K562 (cell line): Measurements from ENCODE around the gene TFAP2A. TPM values are rescaled to one million over a fixed set of nuclear protein-coding genes. Genes with fewer than 3 reads are reported as not detected.

ENCODE experiments used
- ATF7 ChIP-seq: fragments of 450-650 bp; IDR thresholded peaks from 2 replicates; pipeline ENCODE4 v1.7.1; 2014; ENCODE audit warnings: mild to moderate bottlenecking, moderate library complexity
- BRCA1 ChIP-seq, 2 experiments: fragments of 450-650 bp in 1 of 2; sonication (generic) in 1 of 2; formaldehyde crosslinking in 1 of 2; IDR thresholded peaks; 2 replicates each; pipeline versions ENCODE4 v1.5.0 to v1.6.1; 2017 to 2020; ENCODE audit warnings: mild to moderate bottlenecking in 1 of 2, missing genetic modification reagents in 1 of 2
- C11orf30 ChIP-seq: fragments of 450-650 bp; IDR thresholded peaks from 2 replicates; pipeline ENCODE4 v1.6.1; 2016; ENCODE audit warnings: low read depth, mild to moderate bottlenecking
- CREB3 ChIP-seq: fragments of 450-650 bp; conservative IDR thresholded peaks from 2 replicates; pipeline ENCODE4 v1.6.1; 2016; ENCODE audit warnings: missing genetic modification characterization, low read depth, mild to moderate bottlenecking, missing compliant biosample characterization, moderate library complexity
- IRF9 ChIP-seq: fragments of 450-650 bp; IDR thresholded peaks from 2 replicates; pipeline ENCODE4 v1.6.1; 2016; ENCODE audit warnings: missing biosample characterization, missing genetic modification characterization
- L3MBTL2 ChIP-seq: fragments of 450-650 bp; IDR thresholded peaks from 2 replicates; pipeline ENCODE4 v1.6.1; 2016; ENCODE audit warnings: mild to moderate bottlenecking, moderate library complexity
- NFIX ChIP-seq: fragments of 250-450 bp; sonication (Bioruptor Pico); IDR thresholded peaks from 2 replicates; pipeline ENCODE4 v1.4.0; 2020; ENCODE audit warnings: low read depth, mild to moderate bottlenecking, moderate library complexity
- NR1H2 ChIP-seq: sonication (generic); formaldehyde crosslinking; IDR thresholded peaks from 2 replicates; pipeline ENCODE4 v1.4.0; 2020; ENCODE audit warnings: mild to moderate bottlenecking, missing genetic modification reagents
- PATZ1 ChIP-seq: fragments of 250-450 bp; sonication (Bioruptor Pico); IDR thresholded peaks from 2 replicates; pipeline ENCODE4 v1.5.0; 2020; ENCODE audit warnings: mild to moderate bottlenecking, borderline replicate concordance
- SMARCE1 ChIP-seq: fragments of 450-650 bp; IDR thresholded peaks from 2 replicates; pipeline ENCODE4 v1.7.1; 2016; ENCODE audit warnings: mild to moderate bottlenecking
- TFAP4 ChIP-seq: sonication (generic); formaldehyde crosslinking; IDR thresholded peaks from 2 replicates; pipeline ENCODE4 v1.8.0; 2022; ENCODE audit warnings: missing genetic modification reagents, mild to moderate bottlenecking, moderate library complexity, borderline replicate concordance
- WHSC1 ChIP-seq: IDR thresholded peaks from one replicate; pipeline ENCODE4 v1.6.1; 2012; ENCODE audit warnings: low read length, control low read depth, inconsistent platforms
- ZFP36 ChIP-seq: fragments of 150-350 bp; IDR thresholded peaks from 2 replicates; pipeline ENCODE4 v1.6.1; 2018; ENCODE audit warnings: low read length, low read depth; ENCODE audit not compliant: partially characterized antibody
- ZNF740 ChIP-seq, 3 experiments: fragments of 200-800 bp in 1 of 3; sonication (Bioruptor generic) in 1 of 3; sonication (generic) in 1 of 3; formaldehyde crosslinking in 1 of 3; IDR thresholded peaks; 2 replicates each; pipeline versions ENCODE4 v1.6.1 to v1.8.0; 2016 to 2022; ENCODE audit warnings: mild to moderate bottlenecking in 2 of 3, missing compliant biosample characterization in 2 of 3, missing genetic modification characterization in 2 of 3, missing genetic modification reagents in 1 of 3
- polyA plus RNA-seq, 8 experiments: library from polyadenylated mRNA; depleted of rRNA in 4 of 8; stranded (reverse) in 5 of 8; unstranded in 3 of 8; fragments of >200 nt; fragmentation: Nextera tagmentation in 2 of 8; fragmentation: Illumina TruSeq in 1 of 8; extraction: Ambion mirVana in 2 of 8; extraction: Trizol in 1 of 8; gene quantifications; 2 replicates each; pipeline versions ENCODE4 v1.2.1 to v1.2.3, GENCODE V29; 2011 to 2014; ENCODE audit warnings: inconsistent platforms in 1 of 8, missing spikeins in 1 of 8
- total RNA-seq, 7 experiments: library from RNA; depleted of rRNA in 6 of 7; stranded (reverse); fragments of >200 nt in 6 of 7; fragmentation: Illumina TruSeq in 2 of 7; extraction: Trizol in 2 of 7; gene quantifications; 2 replicates each; pipeline versions ENCODE4 v1.2.1 to v1.2.3, GENCODE V29; 2011 to 2021; ENCODE audit warnings: low replicate concordance in 1 of 7

Gene TFAP2A
- total and polyA plus RNA-seq, 9 of the 15 experiments (the other 6 are each of a cell fraction or from before 2014, with no cell fraction given): 0.14 to 0.53 (median 0.19) TPM; not detected in 1

GRCh38 chr6:10404799-10405512, 9.9 kb downstream of the TFAP2A start (continued):
- TF ChIP-seq PATZ1 (CRISPR knock-in tag): 0 out of 2 replicates have a peak, but pooled peaks have one; percentile 43
- peak; percentile 51; the same call in 1 of the 2 replicates for TF ChIP-seq TFAP4 (CRISPR knock-in tag)
- TF ChIP-seq NFIX (CRISPR knock-in tag): no peak
- TF ChIP-seq IRF9 (tag): 0 out of 2 replicates have a peak, but pooled peaks have one; percentile 4
- no peak for TF ChIP-seq WHSC1
- 0 out of 2 replicates have a peak, but pooled peaks have one; percentile 9 for TF ChIP-seq ATF7
- no peak for TF ChIP-seq ZFP36
- 0 out of 2 replicates have a peak, but pooled peaks have one; percentile 39 for TF ChIP-seq SMARCE1
- no peak for TF ChIP-seq BRCA1 (IDR thresholded peaks at IDR 0.05)
- no peak for TF ChIP-seq BRCA1 (CRISPR knock-in tag; IDR thresholded peaks at IDR 0.05)
- TF ChIP-seq ZNF740 (CRISPR knock-in tag; IDR thresholded peaks at IDR 0.05): no peak
- peak in 1 of 2 experiments; percentile 62; a peak in 1 of 4 replicates for TF ChIP-seq ZNF740 (tag; IDR thresholded peaks at IDR 0.05)
- TF ChIP-seq NR1H2 (CRISPR knock-in tag): 0 out of 2 replicates have a peak, but pooled peaks have one; percentile 34
- TF ChIP-seq C11orf30: 0 out of 2 replicates have a peak, but pooled peaks have one; percentile 4
- peak; percentile 81 for TF ChIP-seq L3MBTL2
- peak; percentile 86 for TF ChIP-seq CREB3 (tag)
